C4-2B (cell line): ENCODE measurements around the gene RNASE7.

Experiments
- H3K27ac ChIP-seq: fragments of 450-650 bp; 2 replicates; pipeline ENCODE4 v1.5.1; 2017
- ZFX ChIP-seq: fragments of 450-650 bp; IDR thresholded peaks from 2 replicates; pipeline ENCODE4 v1.6.1; 2017
- TF ChIP-seq, protein P1 (sequence below): fragments of 450-650 bp; conservative IDR thresholded peaks from 2 replicates; pipeline ENCODE4 v1.5.1; 2017; ENCODE audit warnings: mild to moderate bottlenecking

The RNASE7 gene

DNA sequence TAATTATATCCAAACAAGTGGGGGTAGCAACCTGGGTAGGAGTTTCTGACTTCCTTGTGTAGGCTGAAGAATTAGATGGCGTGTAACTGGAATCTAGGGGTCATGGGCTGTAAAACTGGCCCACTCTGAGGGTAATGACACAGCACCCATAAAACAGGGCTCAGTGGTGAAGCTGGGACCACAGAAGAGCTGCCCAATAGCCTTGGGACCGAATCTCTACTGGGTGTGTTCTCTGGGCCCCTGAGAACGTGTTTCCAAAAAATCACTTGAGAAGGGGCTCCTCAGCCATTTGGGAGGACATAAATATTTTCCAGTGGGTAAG, 19.1 kb downstream of the RNASE7 start:
- TF ChIP-seq, protein P1, sequence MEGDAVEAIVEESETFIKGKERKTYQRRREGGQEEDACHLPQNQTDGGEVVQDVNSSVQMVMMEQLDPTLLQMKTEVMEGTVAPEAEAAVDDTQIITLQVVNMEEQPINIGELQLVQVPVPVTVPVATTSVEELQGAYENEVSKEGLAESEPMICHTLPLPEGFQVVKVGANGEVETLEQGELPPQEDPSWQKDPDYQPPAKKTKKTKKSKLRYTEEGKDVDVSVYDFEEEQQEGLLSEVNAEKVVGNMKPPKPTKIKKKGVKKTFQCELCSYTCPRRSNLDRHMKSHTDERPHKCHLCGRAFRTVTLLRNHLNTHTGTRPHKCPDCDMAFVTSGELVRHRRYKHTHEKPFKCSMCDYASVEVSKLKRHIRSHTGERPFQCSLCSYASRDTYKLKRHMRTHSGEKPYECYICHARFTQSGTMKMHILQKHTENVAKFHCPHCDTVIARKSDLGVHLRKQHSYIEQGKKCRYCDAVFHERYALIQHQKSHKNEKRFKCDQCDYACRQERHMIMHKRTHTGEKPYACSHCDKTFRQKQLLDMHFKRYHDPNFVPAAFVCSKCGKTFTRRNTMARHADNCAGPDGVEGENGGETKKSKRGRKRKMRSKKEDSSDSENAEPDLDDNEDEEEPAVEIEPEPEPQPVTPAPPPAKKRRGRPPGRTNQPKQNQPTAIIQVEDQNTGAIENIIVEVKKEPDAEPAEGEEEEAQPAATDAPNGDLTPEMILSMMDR, result no peak
- TF ChIP-seq ZFX, result no peak
- no peak overlapping the region for H3K27ac ChIP-seq

DNA sequence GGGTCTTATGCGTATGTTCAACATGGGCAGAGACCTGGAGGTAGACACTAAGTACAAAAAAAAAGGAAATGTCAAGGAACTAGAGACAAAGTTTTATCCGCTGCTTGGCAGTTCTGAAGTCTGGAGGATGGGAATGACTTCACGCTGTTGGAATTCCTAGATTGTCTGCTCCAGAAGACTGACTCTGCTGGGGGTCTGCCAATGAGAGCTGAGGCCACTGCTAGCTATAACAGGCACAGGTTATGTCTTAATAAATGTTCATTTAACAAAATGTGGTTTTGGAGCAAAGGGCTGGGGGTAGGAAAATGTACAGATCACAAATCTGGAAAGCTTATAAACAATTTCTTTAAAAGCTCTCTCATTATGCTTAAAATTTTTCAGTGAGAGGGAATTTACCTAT, 21.3 kb downstream of the RNASE7 start:
- TF ChIP-seq, protein P1, result no peak
- TF ChIP-seq ZFX, result no peak
- H3K27ac ChIP-seq, result no peak overlapping the region

- TF ChIP-seq ZFX, result no peak
- TF ChIP-seq, protein P1, result peak; percentile 26
- no peak overlapping the region for H3K27ac ChIP-seq
These were observed 24.8 kb downstream of the RNASE7 start for GRCh38 chr14:21066882-21067502.

- H3K27ac ChIP-seq, result no peak overlapping the region
- TF ChIP-seq, protein P1, result peak; percentile 59
- TF ChIP-seq ZFX, result no peak
These were observed 26.6 kb downstream of the RNASE7 start for GRCh38 chr14:21068521-21069387.

- TF ChIP-seq, protein P1, result no peak
- TF ChIP-seq ZFX, result no peak
These were observed 27.4 kb downstream of the RNASE7 start for GRCh38 chr14:21069388-21070082.

DNA sequence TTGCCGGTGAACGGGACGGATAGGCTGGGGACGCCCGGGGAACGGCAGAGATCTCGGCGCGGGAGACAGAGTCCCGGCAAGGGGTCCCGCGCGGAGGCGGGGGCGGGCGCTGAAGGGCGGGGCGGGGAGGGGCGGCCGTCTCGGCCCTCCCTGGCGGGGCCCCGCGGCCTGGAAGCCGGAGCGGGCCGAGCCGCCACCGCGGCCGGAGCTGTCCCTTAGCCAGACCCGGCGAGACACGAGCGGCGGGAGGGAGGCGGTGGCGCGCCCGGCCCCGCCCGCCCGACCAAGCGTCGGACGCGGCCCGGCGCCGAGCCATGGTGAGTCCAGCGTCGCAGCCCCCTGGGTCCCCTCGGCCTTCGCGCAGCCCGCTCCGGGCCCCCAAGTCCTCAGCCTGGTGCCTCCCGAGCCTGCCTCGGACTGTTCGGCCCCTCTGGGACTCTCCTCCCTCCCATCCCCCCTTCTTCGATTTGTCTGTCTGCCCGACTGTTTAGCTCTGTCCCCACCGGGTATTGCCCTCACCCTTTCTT, 28.0 kb downstream of the RNASE7 start, which contains the start of gene ARHGEF40:
Gene ARHGEF40, plus strand, starts transcription at position 222 of the 527 bp plus-strand sequence. Its CDS starts 93 bp downstream, at position 315.
- peak; percentile 48; the same call in 1 of the 2 replicates for TF ChIP-seq ZFX
- TF ChIP-seq, protein P1, result no peak
- H3K27ac ChIP-seq, result peak within 1 kb of the TSS; percentile 67

More at GRCh38 chr14:21069388-21070082, 27.4 kb downstream of the RNASE7 start:
- H3K27ac ChIP-seq, result peak overlapping the region; percentile 67
